IPS-18a (cell line): ENCODE data around the gene SYCP3.

Experiments used
- H3K27ac ChIP-seq: one replicate; pipeline ENCODE4 v1.5.1; 2013; ENCODE audit warnings: low read length
- H3K27me3 ChIP-seq: one replicate; pipeline ENCODE4 v1.6.1; 2013; ENCODE audit warnings: mild to moderate bottlenecking, low read length; ENCODE audit not compliant: control insufficient read depth, insufficient read depth
- H3K36me3 ChIP-seq: one replicate; pipeline ENCODE4 v1.6.1; 2013; ENCODE audit warnings: low read depth, low read length; ENCODE audit not compliant: control insufficient read depth
- H3K4me1 ChIP-seq: one replicate; pipeline ENCODE4 v1.6.1; 2013; ENCODE audit warnings: low read depth, low read length; ENCODE audit not compliant: control insufficient read depth
- H3K4me3 ChIP-seq: one replicate; pipeline ENCODE4 v1.5.1; 2013; ENCODE audit warnings: low read length
- H3K9ac ChIP-seq: one replicate; pipeline ENCODE4 v1.6.1; 2013; ENCODE audit warnings: mild to moderate bottlenecking, low read length, moderate library complexity
- H3K9me3 ChIP-seq: one replicate; pipeline ENCODE4 v1.6.1; 2013; ENCODE audit warnings: low read depth, low read length; ENCODE audit not compliant: control insufficient read depth

SYCP3 gene

DNA sequence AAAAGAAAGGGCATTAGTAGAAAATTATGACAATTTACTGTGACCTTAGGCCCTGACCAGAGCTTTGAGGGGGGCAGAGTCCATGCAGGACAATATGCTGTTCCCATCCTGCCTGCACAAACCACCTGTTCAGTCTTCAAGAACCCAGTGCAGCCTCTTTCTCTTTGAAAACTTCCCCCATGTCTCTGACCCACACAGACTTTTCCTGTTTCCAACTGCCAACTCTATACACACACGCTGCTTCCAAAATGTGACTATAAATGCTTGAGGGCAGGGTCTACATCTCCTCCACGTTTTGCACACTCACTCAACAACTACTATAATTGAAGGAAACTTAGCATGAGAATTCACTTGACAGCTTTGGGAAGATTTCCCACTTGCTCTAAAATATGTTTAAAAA lies 36.6 kb upstream of the SYCP3 start:
- Histone ChIP-seq H3K4me3 (no peak overlapping the region), H3K9me3 (no peaks in the 10 kb centered on the region), H3K27me3 (no peaks in the 10 kb centered on the region), H3K27ac (no peak overlapping the region), H3K4me1 (no peaks in the 10 kb centered on the region), H3K36me3 (no peaks in the 10 kb centered on the region), H3K9ac (no peak overlapping the region)

- Histone ChIP-seq H3K4me3 (no peak overlapping the region), H3K27ac (no peak overlapping the region), H3K9ac (no peak overlapping the region), H3K9me3 (no peaks in the 10 kb centered on the region), H3K27me3 (no peaks in the 10 kb centered on the region), H3K4me1 (no peaks in the 10 kb centered on the region), H3K36me3 (peaks cover 9% of the 10 kb centered on the region)
These were observed 34.4 kb upstream of the SYCP3 start for GRCh38 chr12:101773650-101774162.

DNA sequence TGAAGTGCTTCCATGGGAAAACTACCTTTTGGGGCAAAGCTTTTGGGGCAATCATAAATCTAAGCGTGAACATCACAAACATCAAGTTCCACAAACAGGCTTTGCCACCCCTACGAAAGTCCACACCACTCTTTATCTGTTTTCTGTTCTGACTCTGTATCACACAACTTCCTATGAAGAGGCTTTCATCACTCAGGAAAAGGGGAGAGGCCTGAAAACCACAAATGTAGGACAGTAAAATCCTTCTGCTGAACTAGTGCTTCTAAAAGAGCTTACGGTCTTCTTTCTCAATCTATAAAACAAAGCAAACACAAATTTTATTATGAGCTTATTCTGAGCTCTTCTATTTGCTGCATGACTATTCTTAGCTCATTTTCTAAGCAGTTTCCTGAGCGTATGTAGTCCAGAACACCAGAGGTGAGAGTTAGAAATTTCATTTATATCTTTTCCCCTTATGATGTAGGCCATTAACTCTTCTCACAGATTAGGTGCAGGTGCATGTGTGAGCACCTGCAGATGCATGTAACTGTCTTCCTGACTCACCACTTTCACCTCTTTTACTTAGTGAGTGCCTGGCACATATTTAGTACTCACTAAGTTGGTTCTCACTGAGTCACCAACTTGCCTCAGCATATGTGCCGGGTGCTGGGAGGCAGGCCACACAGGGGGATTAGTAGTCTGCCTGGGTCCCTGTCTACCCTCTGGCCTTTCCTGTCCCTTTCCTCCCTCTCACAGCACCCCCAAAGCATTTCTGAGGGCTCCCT lies 32.9 kb upstream of the SYCP3 start:
- H3K9ac ChIP-seq: no peak overlapping the region

GRCh38 chr12:101769865-101770264 lies 30.6 kb upstream of the SYCP3 start:
- Histone ChIP-seq H3K4me3 (no peak overlapping the region), H3K27ac (no peak overlapping the region), H3K4me1 (no peaks in the 10 kb centered on the region), H3K9ac (no peak overlapping the region), H3K9me3 (no peaks in the 10 kb centered on the region), H3K27me3 (no peaks in the 10 kb centered on the region), H3K36me3 (peaks cover 9% of the 10 kb centered on the region)

More for the DNA sequence above, 32.9 kb upstream of the SYCP3 start:
- Histone ChIP-seq H3K27me3 (no peaks in the 10 kb centered on the region), H3K4me1 (no peaks in the 10 kb centered on the region), H3K27ac (no peak overlapping the region), H3K4me3 (no peak overlapping the region), H3K9me3 (no peaks in the 10 kb centered on the region), H3K36me3 (peaks cover 9% of the 10 kb centered on the region)

DNA sequence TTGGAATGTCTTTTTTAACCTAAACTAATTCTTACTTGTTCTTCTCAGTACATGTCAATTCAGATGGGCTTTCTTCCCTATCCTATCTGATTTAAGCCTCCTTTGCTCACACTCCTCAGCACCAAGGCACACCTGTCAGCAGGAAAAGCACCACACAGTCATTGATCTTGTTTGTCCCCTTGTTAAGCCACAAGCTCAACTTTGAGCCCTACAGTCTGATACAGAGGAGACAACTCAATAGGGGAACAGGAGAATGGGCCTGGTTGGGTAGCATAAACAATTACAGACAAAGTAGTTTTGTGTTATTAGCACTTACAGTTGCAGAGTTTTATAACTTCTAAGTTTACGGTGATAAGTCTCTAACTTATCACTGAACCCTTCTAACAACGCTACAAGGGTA lies 29.5 kb upstream of the SYCP3 start:
- Histone ChIP-seq H3K36me3 (peaks cover 9% of the 10 kb centered on the region), H3K27me3 (no peaks in the 10 kb centered on the region), H3K9ac (no peak overlapping the region), H3K4me3 (no peak overlapping the region), H3K4me1 (no peaks in the 10 kb centered on the region), H3K27ac (no peak overlapping the region), H3K9me3 (no peaks in the 10 kb centered on the region)

DNA sequence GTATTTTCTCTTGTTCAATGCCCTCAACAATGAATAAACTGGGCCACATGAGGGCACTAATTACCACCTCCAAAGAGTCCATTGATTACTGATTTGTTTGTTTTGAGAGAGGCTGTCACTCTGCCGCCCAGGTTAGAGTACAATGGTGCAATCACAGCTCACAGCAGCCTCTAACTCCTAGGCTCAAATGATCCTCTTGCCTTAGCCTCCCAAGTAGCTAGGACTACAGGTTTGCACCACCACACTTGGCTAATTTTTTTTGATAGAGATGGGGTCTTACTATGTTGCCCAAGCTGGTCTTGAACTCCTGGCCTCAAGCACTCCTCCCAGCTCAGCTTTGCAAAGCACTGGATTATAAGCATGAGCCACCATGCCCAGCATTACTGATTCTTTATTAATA lies 28.3 kb upstream of the SYCP3 start:
- H3K27me3 ChIP-seq: no peaks in the 10 kb centered on the region
- H3K9me3 ChIP-seq: no peaks in the 10 kb centered on the region
- H3K36me3 ChIP-seq: peaks cover 9% of the 10 kb centered on the region
- H3K4me1 ChIP-seq: no peaks in the 10 kb centered on the region
- no peak overlapping the region for H3K9ac ChIP-seq
- no peak overlapping the region for H3K4me3 ChIP-seq
- no peak overlapping the region for H3K27ac ChIP-seq

DNA sequence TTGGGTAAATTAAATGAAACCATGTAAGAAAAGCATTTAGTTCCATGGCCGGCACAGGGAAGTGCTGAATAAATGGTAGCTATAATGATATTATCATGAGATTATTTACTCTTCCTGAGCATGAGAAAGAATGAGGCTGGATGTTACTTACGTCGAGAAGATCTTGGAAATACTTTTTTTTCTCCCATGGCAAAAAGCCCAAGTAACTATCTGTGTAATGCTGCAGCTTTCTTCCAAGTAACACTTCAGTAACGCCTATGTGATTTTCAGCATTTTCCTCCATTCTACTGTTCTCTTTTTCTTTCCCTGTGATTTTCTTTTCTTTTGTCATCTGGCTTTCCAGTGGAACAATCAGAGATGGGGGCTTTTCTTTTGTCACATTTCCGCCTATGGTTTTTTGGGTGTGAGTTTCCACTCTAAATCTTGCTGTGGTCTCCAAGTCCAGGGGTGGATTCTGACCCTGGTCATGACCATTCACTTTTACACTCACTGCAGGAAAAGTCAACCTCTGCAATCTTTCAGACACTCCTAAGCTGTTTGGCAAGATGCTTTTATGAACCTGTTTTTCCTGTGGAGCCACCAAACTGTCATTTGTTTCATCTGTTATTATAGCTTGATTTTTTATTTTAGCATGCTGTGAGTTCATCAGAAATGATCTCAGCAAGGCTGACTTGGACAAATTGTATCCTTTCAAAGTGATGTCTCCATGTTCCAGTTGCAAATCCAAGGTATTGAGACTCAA lies 25.0 kb upstream of the SYCP3 start:
- H3K4me1 ChIP-seq: peaks cover 12% of the 10 kb centered on the region
- H3K9me3 ChIP-seq: no peaks in the 10 kb centered on the region
- H3K36me3 ChIP-seq: peaks cover 11% of the 10 kb centered on the region
- H3K9ac ChIP-seq: no peak overlapping the region
- no peak overlapping the region for H3K27ac ChIP-seq
- no peaks in the 10 kb centered on the region for H3K27me3 ChIP-seq
- H3K4me3 ChIP-seq: no peak overlapping the region

- no peak overlapping the region for H3K27ac ChIP-seq
- H3K9me3 ChIP-seq: no peaks in the 10 kb centered on the region
- peaks cover 12% of the 10 kb centered on the region for H3K4me1 ChIP-seq
- H3K27me3 ChIP-seq: no peaks in the 10 kb centered on the region
- peaks cover 11% of the 10 kb centered on the region for H3K36me3 ChIP-seq
- no peak overlapping the region for H3K9ac ChIP-seq
- no peak overlapping the region for H3K4me3 ChIP-seq
These were observed 24.1 kb upstream of the SYCP3 start for GRCh38 chr12:101763246-101763931.

DNA sequence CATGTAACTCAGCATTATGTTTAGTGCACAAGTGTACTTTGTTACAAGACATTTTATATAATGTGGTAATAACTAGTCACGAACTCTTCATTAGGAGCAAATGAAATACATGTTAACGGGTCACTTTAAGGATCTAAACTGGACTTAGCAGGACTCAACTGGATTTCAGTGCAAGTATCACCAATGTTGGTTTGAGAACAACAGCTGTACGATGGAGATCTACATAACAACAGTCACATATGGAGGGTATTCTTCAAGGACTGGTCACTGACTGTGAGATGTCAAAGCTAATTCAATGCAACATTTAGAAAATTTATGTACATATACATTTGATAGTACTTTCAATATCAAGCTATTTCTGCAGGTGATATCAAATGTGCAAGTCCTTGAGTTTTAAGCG lies 22.5 kb upstream of the SYCP3 start:
- peaks cover 12% of the 10 kb centered on the region for H3K4me1 ChIP-seq

DNA sequence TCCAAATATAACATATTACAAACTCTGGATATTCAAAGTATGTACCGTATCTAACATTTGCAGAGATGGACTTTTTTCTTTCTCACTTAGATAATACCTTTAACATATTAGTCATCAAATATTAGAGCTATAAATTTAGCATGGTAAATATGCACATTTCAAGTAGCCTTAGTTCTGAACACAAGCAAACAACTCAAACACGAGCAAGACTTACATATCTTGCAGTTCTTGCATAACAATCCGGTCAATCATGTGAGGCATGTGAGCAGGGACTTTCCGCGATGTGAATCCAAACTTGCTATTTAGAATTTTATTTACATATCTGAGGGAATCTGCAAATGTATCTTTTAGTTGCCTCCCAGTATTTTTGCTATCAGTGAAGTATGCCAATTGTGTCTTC lies 22.1 kb upstream of the SYCP3 start:
- peaks cover 15% of the 10 kb centered on the region for H3K36me3 ChIP-seq
- no peaks in the 10 kb centered on the region for H3K9me3 ChIP-seq

More for the DNA sequence above, 22.5 kb upstream of the SYCP3 start:
- Histone ChIP-seq H3K9ac (no peak overlapping the region), H3K27me3 (no peaks in the 10 kb centered on the region), H3K27ac (peak overlapping the region; percentile 31), H3K4me3 (no peak overlapping the region), H3K36me3 (peaks cover 11% of the 10 kb centered on the region), H3K9me3 (no peaks in the 10 kb centered on the region)

GRCh38 chr12:101759396-101760047 lies 20.3 kb upstream of the SYCP3 start:
- H3K36me3 ChIP-seq: peaks cover 20% of the 10 kb centered on the region
- no peak overlapping the region for H3K9ac ChIP-seq
- H3K27me3 ChIP-seq: no peaks in the 10 kb centered on the region
- no peak overlapping the region for H3K4me3 ChIP-seq
- H3K9me3 ChIP-seq: no peaks in the 10 kb centered on the region
- no peak overlapping the region for H3K27ac ChIP-seq
- H3K4me1 ChIP-seq: peaks cover 12% of the 10 kb centered on the region

More for the DNA sequence above, 22.1 kb upstream of the SYCP3 start:
- Histone ChIP-seq H3K4me1 (peaks cover 12% of the 10 kb centered on the region), H3K9ac (no peak overlapping the region), H3K27me3 (no peaks in the 10 kb centered on the region), H3K27ac (peak overlapping the region; percentile 31), H3K4me3 (no peak overlapping the region)
